SK-N-SH (cell line): ENCODE results near the gene ABHD1. TPM values are rescaled to one million over a fixed set of nuclear protein-coding genes. Genes with fewer than 3 reads are reported as not detected.

Source experiments
- CTCF ChIA-PET: fragments of 300-600, 350-600 bp; formaldehyde crosslinking; extraction: SDS; loops from one replicate; lab custom pipeline; 2021; lab: Yijun Ruan, JAX
- POLR2A ChIA-PET: fragments of 350-600 bp; sonication (Branson Sonifier 250); formaldehyde crosslinking; extraction: SDS; loops from one replicate; lab custom pipeline; 2020; ENCODE audit warnings: antibody characterized with exemption, inconsistent platforms; lab: Yijun Ruan, JAX
- DNase-seq: peaks from one replicate; pipeline ENCODE4 v3.0.0; 2012
- H2AFZ ChIP-seq: fragments of 200-600 bp; sonication (generic); 2 replicates; pipeline ENCODE4 v1.8.1; 2016; ENCODE audit warnings: antibody characterized with exemption, mild to moderate bottlenecking, low read depth
- H3F3A ChIP-seq: fragments of 200-600 bp; sonication (generic); replicated peaks from 2 replicates; pipeline ENCODE3; 2016; ENCODE audit warnings: antibody characterized with exemption, mild to moderate bottlenecking; ENCODE audit not compliant: insufficient read depth
- H3K27ac ChIP-seq, 2 experiments: fragments of 200-500 bp in 1 of 2; fragments of 200-600 bp in 1 of 2; sonication (Bioruptor generic) in 1 of 2; sonication (generic), shearing (Covaris generic) in 1 of 2; 2 replicates each; pipeline versions ENCODE4 v1.5.1 to v1.6.1; 2014 to 2016; ENCODE audit warnings: low read depth in 2 of 2, inconsistent platforms in 1 of 2, low read length in 1 of 2, mild to moderate bottlenecking in 1 of 2, mixed read lengths in 1 of 2
- H3K27me3 ChIP-seq: fragments of 200-600 bp; sonication (generic), shearing (Covaris generic); 2 replicates; pipeline ENCODE4 v1.6.1; 2016; ENCODE audit warnings: mixed run types; ENCODE audit not compliant: insufficient read depth
- H3K36me3 ChIP-seq, 2 experiments: fragments of 200-500 bp in 1 of 2; fragments of 200-600 bp in 1 of 2; sonication (Bioruptor generic) in 1 of 2; sonication (generic) in 1 of 2; replicated peaks in 1 of 2; 2 replicates each; pipeline versions ENCODE3 to v1.5.1; 2014 to 2016; ENCODE audit warnings: low read length in 1 of 2, mild to moderate bottlenecking in 1 of 2; ENCODE audit not compliant: insufficient read depth in 2 of 2, control insufficient read depth in 1 of 2
- H3K4me1 ChIP-seq, 2 experiments: fragments of 200-500 bp in 1 of 2; fragments of 200-600 bp in 1 of 2; sonication (Bioruptor generic) in 1 of 2; sonication (generic), shearing (Covaris generic) in 1 of 2; 2 replicates each; pipeline versions ENCODE4 v1.5.1 to v1.6.1; 2014 to 2016; ENCODE audit warnings: low read depth in 1 of 2, low read length in 1 of 2, mixed run types in 1 of 2; ENCODE audit not compliant: insufficient read depth in 2 of 2, control insufficient read depth in 1 of 2
- H3K4me2 ChIP-seq: fragments of 200-600 bp; sonication (generic), shearing (Covaris generic); 2 replicates; pipeline ENCODE4 v1.6.1; 2017; ENCODE audit warnings: mixed run types
- H3K4me3 ChIP-seq, 2 experiments: fragments of 200-500 bp in 1 of 2; fragments of 200-600 bp in 1 of 2; sonication (Bioruptor generic) in 1 of 2; sonication (generic), shearing (Covaris generic) in 1 of 2; 2 replicates each; pipeline versions ENCODE4 v1.5.1 to v1.8.1; 2014 to 2016; ENCODE audit warnings: low read depth in 2 of 2, inconsistent platforms in 1 of 2, low read length in 1 of 2, mild to moderate bottlenecking in 1 of 2, mixed read lengths in 1 of 2, moderate library complexity in 1 of 2
- H3K79me2 ChIP-seq: fragments of 200-600 bp; sonication (generic); 2 replicates; pipeline ENCODE4 v1.8.1; 2017; ENCODE audit warnings: mild to moderate bottlenecking; ENCODE audit not compliant: insufficient read depth
- H3K9ac ChIP-seq: fragments of 200-600 bp; sonication (generic); 2 replicates; pipeline ENCODE4 v1.6.1; 2017; ENCODE audit warnings: mixed run types
- H3K9me2 ChIP-seq: fragments of 200-600 bp; sonication (generic); 2 replicates; pipeline ENCODE4 v1.6.1; 2017; ENCODE audit warnings: mixed run types
- H3K9me3 ChIP-seq: fragments of 200-600 bp; sonication (generic); 2 replicates; pipeline ENCODE4 v1.6.1; 2017; ENCODE audit warnings: mixed run types, mild to moderate bottlenecking, moderate library complexity
- H4K20me1 ChIP-seq: fragments of 200-600 bp; sonication (generic); 2 replicates; pipeline ENCODE4 v1.6.1; 2017; ENCODE audit warnings: mild to moderate bottlenecking, mixed run types; ENCODE audit not compliant: insufficient read depth
- CHD2 ChIP-seq: fragments of 150-350 bp; IDR thresholded peaks from 2 replicates; pipeline ENCODE4 v1.6.1; 2018; ENCODE audit warnings: low read length; ENCODE audit not compliant: partially characterized antibody
- ELF1 ChIP-seq: IDR thresholded peaks from 2 replicates; pipeline ENCODE4 v1.4.0; 2012
- EP300 ChIP-seq, 2 experiments: IDR thresholded peaks; 2 replicates each; pipeline versions ENCODE4 v1.4.0 to v1.6.1; 2012; ENCODE audit warnings: borderline replicate concordance in 1 of 2, low read depth in 1 of 2, low read length in 1 of 2
- EZH2phosphoT487 ChIP-seq: fragments of 200-600 bp; sonication (generic); IDR thresholded peaks from 2 replicates; pipeline ENCODE4 v1.6.1; 2017; ENCODE audit warnings: low read depth, mixed run types, mild to moderate bottlenecking, antibody characterized with exemption, moderate library complexity, borderline replicate concordance
- FOXM1 ChIP-seq: IDR thresholded peaks from 2 replicates; pipeline ENCODE4 v1.4.0; 2012; ENCODE audit warnings: low read depth, mild to moderate bottlenecking
- JUND ChIP-seq: IDR thresholded peaks from 2 replicates; pipeline ENCODE4 v1.4.0; 2012
- SIN3A ChIP-seq: IDR thresholded peaks from 2 replicates; pipeline ENCODE4 v1.6.1; 2012; ENCODE audit warnings: low read depth, mild to moderate bottlenecking, low read length, moderate library complexity, borderline replicate concordance
- TAF1 ChIP-seq: IDR thresholded peaks from 2 replicates; pipeline ENCODE4 v1.6.1; 2012; ENCODE audit warnings: low read depth, mild to moderate bottlenecking, low read length, moderate library complexity, borderline replicate concordance
- TEAD4 ChIP-seq: IDR thresholded peaks from 2 replicates; pipeline ENCODE4 v1.4.0; 2012; ENCODE audit warnings: mild to moderate bottlenecking, borderline replicate concordance; ENCODE audit not compliant: insufficient read depth
- YY1 ChIP-seq: IDR thresholded peaks from 2 replicates; pipeline ENCODE4 v1.4.0; 2012; ENCODE audit warnings: low read depth, mild to moderate bottlenecking
- WGBS: methylation state at CpG from one replicate; pipeline ENCODE4 v1.1.6; 2017; ENCODE audit warnings: low lambda C conversion rate; 5-methylcytosine and 5-hydroxymethylcytosine counted together
- polyA plus RNA-seq, 3 experiments: library from polyadenylated mRNA; depleted of rRNA; stranded (reverse); fragments of >200 nt; gene quantifications; 2 replicates each; pipeline ENCODE4 v1.2.3, GENCODE V29; 2012
- TF ChIP-seq, protein P1 (sequence below): IDR thresholded peaks from 2 replicates; pipeline ENCODE4 v1.4.0; 2012; ENCODE audit warnings: low read depth, borderline replicate concordance

The ABHD1 gene
- polyA plus RNA-seq, 1 of the 3 experiments (the other 2 are of a cell fraction): 3.3 TPM

DNA sequence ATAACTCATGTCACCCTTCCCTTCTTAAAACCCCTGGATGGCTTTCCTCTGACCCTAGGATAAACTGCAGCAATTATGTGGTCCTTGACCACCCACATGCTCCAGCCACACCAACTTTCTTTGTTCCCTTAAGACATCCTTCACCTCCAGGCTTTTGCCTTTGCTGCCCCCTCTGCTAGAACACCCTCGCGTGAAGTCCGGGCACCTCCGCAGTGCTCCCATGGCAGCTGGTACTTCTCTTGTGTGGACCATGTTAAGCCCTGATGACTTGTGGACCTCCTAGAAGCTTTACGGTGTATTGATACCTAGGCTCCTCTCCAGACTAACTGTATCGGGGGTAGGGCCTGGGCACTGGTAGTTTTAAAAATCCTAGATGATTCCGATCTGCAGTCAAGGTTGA, 824 bp upstream of the ABHD1 start:
- no peaks in the 10 kb centered on the region for H4K20me1 ChIP-seq
- no peaks in the 10 kb centered on the region for H3K27me3 ChIP-seq
- H3K27ac ChIP-seq: peak overlapping the region in 1 of 2 experiments; percentile 64; a peak in 1 of 4 replicates
- no peaks in the 10 kb centered on the region for H3K9me2 ChIP-seq
- 0 out of 2 replicates have a peak overlapping the region, but pooled peaks have one; percentile 94 for H2AFZ ChIP-seq
- POLR2A ChIA-PET: interaction anchor here (1.0 to 2.1 kb wide), 5 partner anchors 11 to 51 kb away, joined by 3 to 18 read pairs (median 5); partner anchors contain the start of genes KHK, OST4 and PREB
- H3K9ac ChIP-seq: no peak overlapping the region
- no peak overlapping the region; the same call in 1 of the 2 replicates for H3K4me2 ChIP-seq
- H3K4me1 ChIP-seq: peaks cover 0 to 21% of the 10 kb centered on the region in 2 experiments; a peak in 1 of 4 replicates
- DNase-seq: no peak
- WGBS: 94% methylated on average over 7 of the region's 7 CpGs
- CTCF ChIA-PET: interaction anchor here (0.9 to 2.4 kb wide), 12 partner anchors 9 to 181 kb away, joined by 3 to 20 read pairs (median 5); partner anchors contain the start of gene PREB
- no peaks in the 10 kb centered on the region for H3K79me2 ChIP-seq
- TF ChIP-seq EZH2phosphoT487: no peak
- TF ChIP-seq TEAD4: no peak
- no peak for TF ChIP-seq CHD2
- TF ChIP-seq TAF1: no peak
- no peak for TF ChIP-seq SIN3A
- peaks cover 3% of the 10 kb centered on the region for H3F3A ChIP-seq
- H3K36me3 ChIP-seq: no peaks in the 10 kb centered on the region
- H3K9me3 ChIP-seq: no peaks in the 10 kb centered on the region
- H3K4me3 ChIP-seq: no peak overlapping the region; a peak in 1 of 4 replicates

DNA sequence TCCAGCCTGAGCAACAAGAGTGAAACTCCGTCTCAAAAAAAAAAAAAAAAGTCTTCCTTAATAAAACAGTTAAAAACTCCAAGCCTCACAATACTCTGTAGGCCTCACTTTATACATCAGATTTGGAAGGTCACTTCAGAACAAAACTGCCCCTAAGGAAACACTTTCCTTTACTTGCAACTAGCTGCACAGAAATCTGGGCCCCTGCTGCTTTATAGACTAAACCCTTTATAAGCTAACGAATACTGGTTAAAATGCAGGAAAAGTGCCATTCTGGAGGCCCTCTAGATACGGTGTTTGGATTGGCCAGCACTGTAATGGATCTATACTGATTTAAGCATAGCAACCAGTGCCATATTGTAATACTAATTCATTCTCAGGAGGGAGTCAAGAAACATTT, 1.5 kb downstream of the ABHD1 start:
- WGBS: 86% methylated on average over 3 of the region's 3 CpGs
- H3K9me2 ChIP-seq: no peaks in the 10 kb centered on the region
- POLR2A ChIA-PET: interaction anchor here (0.8 kb wide), 1 partner anchor 25 kb away, joined by 3 read pairs; no protein-coding TSS in a partner anchor
- no peaks in the 10 kb centered on the region for H3K79me2 ChIP-seq
- H3K4me2 ChIP-seq: no peak overlapping the region
- no peak for TF ChIP-seq EP300 (IDR thresholded peaks at IDR 0.05; ENCODE audit: borderline replicate concordance in 1 of 2, low read depth in 1 of 2, low read length in 1 of 2)
- TF ChIP-seq, protein P1, sequence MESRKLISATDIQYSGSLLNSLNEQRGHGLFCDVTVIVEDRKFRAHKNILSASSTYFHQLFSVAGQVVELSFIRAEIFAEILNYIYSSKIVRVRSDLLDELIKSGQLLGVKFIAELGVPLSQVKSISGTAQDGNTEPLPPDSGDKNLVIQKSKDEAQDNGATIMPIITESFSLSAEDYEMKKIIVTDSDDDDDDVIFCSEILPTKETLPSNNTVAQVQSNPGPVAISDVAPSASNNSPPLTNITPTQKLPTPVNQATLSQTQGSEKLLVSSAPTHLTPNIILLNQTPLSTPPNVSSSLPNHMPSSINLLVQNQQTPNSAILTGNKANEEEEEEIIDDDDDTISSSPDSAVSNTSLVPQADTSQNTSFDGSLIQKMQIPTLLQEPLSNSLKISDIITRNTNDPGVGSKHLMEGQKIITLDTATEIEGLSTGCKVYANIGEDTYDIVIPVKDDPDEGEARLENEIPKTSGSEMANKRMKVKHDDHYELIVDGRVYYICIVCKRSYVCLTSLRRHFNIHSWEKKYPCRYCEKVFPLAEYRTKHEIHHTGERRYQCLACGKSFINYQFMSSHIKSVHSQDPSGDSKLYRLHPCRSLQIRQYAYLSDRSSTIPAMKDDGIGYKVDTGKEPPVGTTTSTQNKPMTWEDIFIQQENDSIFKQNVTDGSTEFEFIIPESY: no peak
- no peak for TF ChIP-seq FOXM1
- no peak for TF ChIP-seq ELF1
- no peak for TF ChIP-seq JUND
- TF ChIP-seq CHD2: no peak
- no peak for TF ChIP-seq YY1
- TF ChIP-seq, all 33 proteins: peak for 0
- DNase-seq: no peak
- Histone ChIP-seq H3K4me3 (no peak overlapping the region), H3K36me3 (peaks cover 0 to 6% of the 10 kb centered on the region in 2 experiments), H3K9ac (no peak overlapping the region), H3K9me3 (no peaks in the 10 kb centered on the region), H3K27ac (no peak overlapping the region), H3F3A (peaks cover 3% of the 10 kb centered on the region), H3K4me1 (peaks cover 0 to 14% of the 10 kb centered on the region in 2 experiments; a peak in 1 of 4 replicates), H2AFZ (no peak overlapping the region), H3K27me3 (no peaks in the 10 kb centered on the region), H4K20me1 (no peaks in the 10 kb centered on the region)
- CTCF ChIA-PET: interaction anchor here (0.8 to 2.5 kb wide), 7 partner anchors 9 to 539 kb away, joined by 3 to 20 read pairs (median 7); partner anchors contain the start of genes PREB and SLC4A1AP
